ENCODE data around the gene HOXA2. TPM values are rescaled to one million over a fixed set of nuclear protein-coding genes. Genes with fewer than 3 reads are reported as not detected.
A peak's percentile ranks its signal among the peaks of the same experiment; 100 is the strongest.

Gene HOXA2
- total RNA-seq, 4 donors from 2014 or later = 0.27 to 3.6 (median 1.5) TPM

DNA sequence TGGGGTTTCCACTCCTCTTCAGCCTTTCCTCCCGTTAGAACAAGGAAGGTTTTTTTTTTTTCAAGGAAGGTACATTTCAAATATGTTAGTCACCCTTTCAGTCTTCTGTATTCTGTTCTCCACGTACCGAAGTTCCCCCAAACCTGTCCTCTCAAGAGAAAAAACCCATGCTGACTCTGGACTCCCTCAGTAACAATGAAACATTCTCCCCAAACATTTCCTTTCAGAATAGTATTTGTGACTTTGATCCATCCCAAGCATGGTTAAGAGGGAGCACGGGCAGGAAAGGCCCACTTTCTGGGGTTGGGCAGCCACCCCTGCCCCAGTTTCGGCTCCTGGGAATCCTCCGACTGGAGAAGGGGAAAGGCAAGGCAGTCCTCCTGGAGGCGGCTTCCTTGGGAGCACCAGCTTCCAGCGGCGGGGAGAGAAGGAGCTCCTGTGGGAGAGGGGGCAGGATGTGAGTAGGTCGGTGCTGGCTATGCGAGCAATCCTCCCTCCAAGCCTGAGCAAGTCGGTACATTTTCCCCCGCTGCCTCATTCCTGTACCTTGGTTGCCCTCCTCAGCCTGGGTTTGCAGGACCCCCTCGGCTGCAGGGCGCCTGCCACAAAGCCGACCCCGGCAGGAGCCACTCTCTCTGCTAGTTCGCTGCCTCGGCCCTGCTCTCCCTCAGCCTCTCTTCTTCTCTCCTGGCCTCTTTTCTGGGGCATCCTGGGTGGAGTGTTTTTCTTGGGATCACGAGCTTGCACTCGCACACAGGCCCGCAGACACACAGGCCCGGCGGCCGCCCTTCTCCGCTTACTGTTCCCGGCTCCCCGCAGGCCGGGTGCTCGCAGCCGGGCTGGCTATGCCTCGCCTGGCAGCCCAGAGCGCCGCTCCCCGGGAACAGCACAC lies 4.6 kb downstream of the HOXA2 start:
- peaks cover 0 to 80% (median 15%) of the 10 kb centered on the region in 3 donors for H3K4me1 ChIP-seq
- peak overlapping the region; percentile 85 to 97 (median 92) for H3K4me3 ChIP-seq
- DNase-seq = no peak
- 9 to 16% methylated on average over 13 to 29 of the region's 35 CpGs for WGBS, 2 donors
- intact Hi-C loops (cut with DNase I) = loop anchor here (5.0 kb wide), 1 partner anchor 236 kb away; the partner anchor contains the start of gene SKAP2
- no peaks in the 10 kb centered on the region for H3K9me3 ChIP-seq
- no peaks in the 10 kb centered on the region for H3K27me3 ChIP-seq
- no peak for TF ChIP-seq POLR2A (IDR thresholded peaks at IDR 0.05)
- TF ChIP-seq, protein P1, sequence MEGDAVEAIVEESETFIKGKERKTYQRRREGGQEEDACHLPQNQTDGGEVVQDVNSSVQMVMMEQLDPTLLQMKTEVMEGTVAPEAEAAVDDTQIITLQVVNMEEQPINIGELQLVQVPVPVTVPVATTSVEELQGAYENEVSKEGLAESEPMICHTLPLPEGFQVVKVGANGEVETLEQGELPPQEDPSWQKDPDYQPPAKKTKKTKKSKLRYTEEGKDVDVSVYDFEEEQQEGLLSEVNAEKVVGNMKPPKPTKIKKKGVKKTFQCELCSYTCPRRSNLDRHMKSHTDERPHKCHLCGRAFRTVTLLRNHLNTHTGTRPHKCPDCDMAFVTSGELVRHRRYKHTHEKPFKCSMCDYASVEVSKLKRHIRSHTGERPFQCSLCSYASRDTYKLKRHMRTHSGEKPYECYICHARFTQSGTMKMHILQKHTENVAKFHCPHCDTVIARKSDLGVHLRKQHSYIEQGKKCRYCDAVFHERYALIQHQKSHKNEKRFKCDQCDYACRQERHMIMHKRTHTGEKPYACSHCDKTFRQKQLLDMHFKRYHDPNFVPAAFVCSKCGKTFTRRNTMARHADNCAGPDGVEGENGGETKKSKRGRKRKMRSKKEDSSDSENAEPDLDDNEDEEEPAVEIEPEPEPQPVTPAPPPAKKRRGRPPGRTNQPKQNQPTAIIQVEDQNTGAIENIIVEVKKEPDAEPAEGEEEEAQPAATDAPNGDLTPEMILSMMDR (IDR thresholded peaks at IDR 0.05) = no peak
- H3K27ac ChIP-seq = peak overlapping the region; percentile 96 to 99 (median 98)
- H3K36me3 ChIP-seq = no peaks in the 10 kb centered on the region

DNA sequence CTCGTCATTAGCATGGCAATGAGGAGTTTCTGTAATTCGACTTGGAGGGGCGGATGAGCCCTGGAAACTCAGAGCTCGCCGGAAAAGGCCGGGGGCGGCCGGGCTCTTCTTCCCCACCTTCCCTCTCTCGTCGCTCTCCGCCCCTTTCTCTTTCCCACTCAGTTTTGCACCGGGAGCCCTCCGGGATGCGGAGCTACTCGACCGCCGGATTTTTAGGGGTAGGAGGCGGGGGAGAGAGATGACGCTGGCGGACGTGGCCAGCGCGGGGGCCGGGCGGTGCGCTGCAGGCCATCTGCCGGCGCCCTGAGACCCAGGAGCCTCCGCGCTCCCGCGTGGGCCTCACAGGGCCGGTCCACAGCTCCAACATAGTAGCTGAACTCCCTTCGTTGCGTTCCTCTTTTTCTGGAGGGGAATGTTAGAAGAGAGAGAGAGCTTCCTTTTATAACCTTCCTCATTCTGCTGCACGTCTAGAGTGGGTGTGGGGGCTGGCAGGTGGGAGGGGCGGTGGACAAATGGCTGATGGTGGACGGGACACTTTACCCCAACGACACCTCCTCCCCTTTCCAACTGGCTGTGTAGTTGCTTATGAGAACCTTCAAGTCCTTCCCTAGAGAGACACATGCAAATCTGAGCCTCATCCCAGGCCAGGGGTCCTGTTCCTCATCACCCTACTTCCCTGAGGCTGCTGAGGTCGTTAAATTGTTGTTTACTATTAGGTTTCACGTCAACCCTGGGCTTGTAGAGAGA lies 5.5 kb downstream of the HOXA2 start:
- no peaks in the 10 kb centered on the region for H3K36me3 ChIP-seq
- H3K9me3 ChIP-seq = no peaks in the 10 kb centered on the region
- H3K27me3 ChIP-seq = no peaks in the 10 kb centered on the region
- peak in 1 of 4 donors; percentile 29 for TF ChIP-seq POLR2A (IDR thresholded peaks at IDR 0.05)
- TF ChIP-seq, protein P1 (IDR thresholded peaks at IDR 0.05) = no peak
- intact Hi-C loops (cut with DNase I) = loop anchor here (5.0 kb wide), 1 partner anchor 235 kb away; the partner anchor contains the start of gene SKAP2
- peaks cover 0 to 72% (median 15%) of the 10 kb centered on the region in 3 donors for H3K4me1 ChIP-seq
- 0% methylated on average over 9 to 37 of the region's 41 CpGs for WGBS, 2 donors
- DNase-seq = no peak
- peak overlapping the region; percentile 85 to 97 (median 92) for H3K4me3 ChIP-seq
- peak overlapping the region; percentile 96 to 99 (median 98) for H3K27ac ChIP-seq

DNA sequence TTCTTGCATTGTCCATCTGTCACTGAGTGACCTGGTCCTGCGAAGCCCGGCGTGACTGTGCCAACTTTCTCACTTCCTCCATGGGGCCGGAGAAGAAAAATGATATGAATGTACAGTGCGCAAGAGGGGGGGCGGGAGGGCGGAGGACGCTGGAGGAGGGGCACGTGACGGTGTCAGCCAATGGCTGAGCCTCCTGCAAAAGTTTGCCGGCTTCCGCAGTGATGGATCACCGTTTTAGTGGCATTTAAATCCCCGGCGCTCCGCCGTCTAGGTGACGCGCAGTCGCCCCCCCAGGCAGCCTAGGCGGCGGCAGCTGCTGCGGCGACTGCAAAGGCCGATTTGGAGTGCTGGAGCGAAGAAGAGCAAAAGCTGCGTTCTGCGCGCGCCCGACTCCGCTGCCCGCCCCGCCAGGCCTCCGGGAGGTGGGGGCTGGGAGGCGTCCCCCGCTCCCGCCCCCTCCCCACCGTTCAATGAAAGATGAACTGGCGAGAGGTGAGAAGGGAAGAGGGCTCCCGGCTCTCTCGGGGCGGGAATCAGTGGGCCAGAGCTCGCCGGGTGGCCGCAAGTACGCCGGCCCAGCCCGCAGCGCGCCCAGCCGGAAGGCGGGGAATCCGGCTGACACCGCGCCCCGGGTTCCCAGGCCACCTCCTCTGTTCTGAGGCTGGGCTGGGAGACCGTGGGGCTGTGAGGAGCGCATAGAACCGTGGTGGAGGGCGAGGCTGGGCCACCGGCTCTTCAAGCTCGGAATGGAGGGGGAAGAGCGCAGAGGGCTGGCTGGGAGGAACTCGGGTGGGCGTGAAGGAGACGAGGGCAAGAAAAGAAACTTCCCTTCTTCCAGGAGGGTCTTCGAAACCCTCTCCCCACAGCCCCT lies 6.4 kb downstream of the HOXA2 start, which contains the start of gene HOXA1:
TSS of gene HOXA1 (minus strand) at position 104 of the 871 bp plus-strand sequence. CDS start at position 16, 88 bp downstream.
- H3K27me3 ChIP-seq = no peaks in the 10 kb centered on the region
- WGBS, 2 donors = 0 to 1% methylated on average over 6 to 20 of the region's 68 CpGs
- DNase-seq = peak; percentile 52
- peak within 1 kb of the TSS; percentile 85 to 97 (median 92) for H3K4me3 ChIP-seq
- no peaks in the 10 kb centered on the region for H3K9me3 ChIP-seq
- H3K27ac ChIP-seq = peak within 1 kb of the TSS; percentile 96 to 99 (median 98)
- intact Hi-C loops (cut with DNase I) = loop anchor here (5.0 kb wide), 1 partner anchor 234 kb away; the partner anchor contains the start of gene SKAP2
- peaks cover 0 to 64% (median 15%) of the 10 kb centered on the region in 3 donors for H3K4me1 ChIP-seq
- TF ChIP-seq, protein P1 (IDR thresholded peaks at IDR 0.05) = no peak
- TF ChIP-seq POLR2A (IDR thresholded peaks at IDR 0.05) = peak in 3 of 4 donors; percentile 51 to 88 (median 81)
- no peaks in the 10 kb centered on the region for H3K36me3 ChIP-seq

DNA sequence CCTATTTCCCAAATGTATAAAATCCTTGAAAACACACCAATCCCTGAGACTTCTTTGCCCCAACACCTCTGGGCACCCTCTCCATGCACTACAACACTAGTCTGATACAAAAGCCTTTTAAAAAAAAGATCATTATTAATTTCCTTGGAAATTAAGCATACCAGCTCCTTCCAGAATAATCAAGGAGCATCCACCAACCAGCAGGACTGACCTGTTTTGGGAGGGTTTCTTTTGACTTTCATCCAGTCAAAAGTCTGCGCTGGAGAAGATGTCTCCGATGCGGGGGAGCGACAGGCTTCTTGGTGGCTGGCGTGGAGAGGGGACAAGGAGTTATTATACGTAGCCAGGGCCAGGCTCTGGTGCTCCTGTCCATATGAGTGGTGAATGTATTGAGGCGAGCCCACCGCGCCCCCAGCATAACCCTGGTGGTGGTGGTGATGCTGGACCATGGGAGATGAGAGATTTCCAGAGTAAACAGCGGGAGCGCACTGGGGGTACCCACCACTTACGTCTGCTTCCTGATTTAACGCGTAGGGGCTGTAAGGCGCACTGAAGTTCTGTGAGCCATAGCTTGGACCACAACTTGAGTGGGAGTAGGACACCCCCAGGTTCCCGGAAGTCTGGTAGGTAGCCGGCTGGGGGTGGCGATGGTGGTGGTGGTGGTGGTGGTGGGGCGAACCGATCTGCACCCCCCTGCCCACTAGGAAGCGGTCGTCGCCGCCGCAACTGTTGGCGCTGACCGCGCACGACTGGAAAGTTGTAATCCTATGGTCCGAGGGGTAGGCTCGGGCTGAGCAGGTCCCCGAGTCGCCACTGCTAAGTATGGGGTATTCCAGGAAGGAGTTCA lies 7.2 kb downstream of the HOXA2 start:
- WGBS, 2 donors = 8 to 10% methylated on average over 13 to 22 of the region's 33 CpGs
- DNase-seq = no peak
- Histone ChIP-seq H3K27me3 (peaks cover 0 to 2% (median 0%) of the 10 kb centered on the region in 4 donors), H3K9me3 (no peaks in the 10 kb centered on the region), H3K36me3 (no peaks in the 10 kb centered on the region), H3K4me3 (peak overlapping the region; percentile 85 to 97 (median 92)), H3K4me1 (peaks cover 0 to 55% (median 9%) of the 10 kb centered on the region in 3 donors), H3K27ac (peak overlapping the region; percentile 96 to 99 (median 98))
- intact Hi-C loops (cut with DNase I) = loop anchor here (5.0 kb wide), 1 partner anchor 233 kb away; the partner anchor contains the start of gene SKAP2
- TF ChIP-seq, protein P1 (IDR thresholded peaks at IDR 0.05) = no peak
- TF ChIP-seq POLR2A (IDR thresholded peaks at IDR 0.05) = no peak
